ENCODE results near the gene DLG1. TPM values are rescaled to one million over a fixed set of nuclear protein-coding genes. Genes with fewer than 3 reads are reported as not detected.
"Not testable (repeated sequence)": the region's sequence is repeated elsewhere in the genome, so short reads cannot be mapped to it uniquely, and the experiment has no call there.

DLG1 gene
- polyA plus RNA-seq, 1 donor from 2014 or later: 43.9 TPM

DNA sequence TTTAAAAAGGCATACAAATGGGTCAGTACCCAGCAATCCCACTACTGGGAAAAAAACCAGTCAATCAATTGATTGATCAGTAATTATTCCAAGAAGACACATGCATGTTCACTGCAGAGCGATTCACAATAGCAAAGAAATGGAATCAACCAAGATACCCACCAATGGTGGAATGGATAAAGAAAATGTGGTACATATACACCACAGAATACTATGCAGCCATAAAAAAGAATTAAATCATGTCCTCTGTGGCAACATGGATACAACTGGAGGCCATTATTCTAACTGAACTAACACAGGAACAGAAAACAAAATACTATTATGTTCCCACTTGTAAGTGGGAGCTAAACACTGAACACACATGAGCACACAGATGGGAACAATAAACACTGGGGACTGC lies 103.1 kb downstream of the DLG1 start:
- TF ChIP-seq EZH2 (IDR thresholded peaks at IDR 0.05; ENCODE audit: borderline replicate concordance, insufficient read depth, low read length, poor library complexity, severe bottlenecking): no peak
- TF ChIP-seq REST (IDR thresholded peaks at IDR 0.05; ENCODE audit: borderline replicate concordance): no peak
- no peak for TF ChIP-seq POLR2AphosphoS5 (IDR thresholded peaks at IDR 0.05)
- TF ChIP-seq, protein P1, sequence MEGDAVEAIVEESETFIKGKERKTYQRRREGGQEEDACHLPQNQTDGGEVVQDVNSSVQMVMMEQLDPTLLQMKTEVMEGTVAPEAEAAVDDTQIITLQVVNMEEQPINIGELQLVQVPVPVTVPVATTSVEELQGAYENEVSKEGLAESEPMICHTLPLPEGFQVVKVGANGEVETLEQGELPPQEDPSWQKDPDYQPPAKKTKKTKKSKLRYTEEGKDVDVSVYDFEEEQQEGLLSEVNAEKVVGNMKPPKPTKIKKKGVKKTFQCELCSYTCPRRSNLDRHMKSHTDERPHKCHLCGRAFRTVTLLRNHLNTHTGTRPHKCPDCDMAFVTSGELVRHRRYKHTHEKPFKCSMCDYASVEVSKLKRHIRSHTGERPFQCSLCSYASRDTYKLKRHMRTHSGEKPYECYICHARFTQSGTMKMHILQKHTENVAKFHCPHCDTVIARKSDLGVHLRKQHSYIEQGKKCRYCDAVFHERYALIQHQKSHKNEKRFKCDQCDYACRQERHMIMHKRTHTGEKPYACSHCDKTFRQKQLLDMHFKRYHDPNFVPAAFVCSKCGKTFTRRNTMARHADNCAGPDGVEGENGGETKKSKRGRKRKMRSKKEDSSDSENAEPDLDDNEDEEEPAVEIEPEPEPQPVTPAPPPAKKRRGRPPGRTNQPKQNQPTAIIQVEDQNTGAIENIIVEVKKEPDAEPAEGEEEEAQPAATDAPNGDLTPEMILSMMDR (IDR thresholded peaks at IDR 0.05; ENCODE audit: poor library complexity, severe bottlenecking): no peak
- no peak for TF ChIP-seq SMC3 (conservative IDR thresholded peaks at IDR 0.05; ENCODE audit: poor library complexity)
- peaks cover 56% of the 10 kb centered on the region for H3K79me2 ChIP-seq (replicated peaks; ENCODE audit: insufficient read depth, low read length)

DNA sequence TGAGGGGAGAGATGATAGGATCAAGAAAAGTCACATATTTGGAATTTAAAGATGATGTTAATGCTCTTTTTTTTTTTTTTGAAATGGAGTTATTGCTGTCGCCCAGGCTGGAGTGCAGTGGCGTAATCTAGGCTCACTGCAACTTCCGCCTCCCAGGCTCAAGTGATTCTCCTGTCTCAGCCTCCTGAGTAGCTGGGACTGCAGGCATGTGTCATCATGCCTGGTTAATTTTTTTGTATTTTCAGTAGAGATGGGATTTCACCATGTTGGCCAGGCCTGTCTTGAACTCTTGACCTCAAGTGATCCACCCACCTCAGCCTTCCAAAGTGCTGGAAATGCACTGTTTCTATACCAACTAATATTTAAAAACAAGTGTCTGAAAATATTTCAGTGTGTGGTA lies 104.7 kb downstream of the DLG1 start:
- H3K79me2 ChIP-seq (replicated peaks; ENCODE audit: insufficient read depth, low read length): peaks cover 42% of the 10 kb centered on the region
- not testable (repeated sequence) for H3K36me3 ChIP-seq (ENCODE audit: insufficient read depth, low read length); H3K9me3 ChIP-seq (ENCODE audit: low read length); H3F3A ChIP-seq (ENCODE audit: insufficient read depth, low read length, poor library complexity, severe bottlenecking); H3K4me3 ChIP-seq (ENCODE audit: low read length); H4K20me1 ChIP-seq (ENCODE audit: insufficient read depth); H2AFZ ChIP-seq (ENCODE audit: low read depth, low read length); H3K27me3 ChIP-seq (ENCODE audit: insufficient read depth, low read depth, low read length); H3K27ac ChIP-seq (ENCODE audit: low read length); H3K4me2 ChIP-seq (ENCODE audit: low read length); H3K9me2 ChIP-seq (ENCODE audit: insufficient read depth, low read length); H3K9ac ChIP-seq (ENCODE audit: low read length)

More for the DNA sequence above, 103.1 kb downstream of the DLG1 start:
- Histone ChIP-seq H3K9me3 (ENCODE audit: low read length) (no peaks in the 10 kb centered on the region), H3K9me2 (ENCODE audit: insufficient read depth, low read length) (no peaks in the 10 kb centered on the region), H2AFZ (ENCODE audit: low read depth, low read length) (no peak overlapping the region), H3K4me2 (ENCODE audit: low read length) (no peak overlapping the region), H4K20me1 (ENCODE audit: insufficient read depth) (no peaks in the 10 kb centered on the region), H3K36me3 (ENCODE audit: insufficient read depth, low read length) (no peaks in the 10 kb centered on the region), H3K27ac (ENCODE audit: low read length) (no peak overlapping the region), H3K9ac (ENCODE audit: low read length) (no peak overlapping the region), H3K27me3 (ENCODE audit: insufficient read depth, low read depth, low read length) (no peaks in the 10 kb centered on the region), H3K4me3 (ENCODE audit: low read length) (no peak overlapping the region), H3F3A (ENCODE audit: insufficient read depth, low read length, poor library complexity, severe bottlenecking) (no peaks in the 10 kb centered on the region)

DNA sequence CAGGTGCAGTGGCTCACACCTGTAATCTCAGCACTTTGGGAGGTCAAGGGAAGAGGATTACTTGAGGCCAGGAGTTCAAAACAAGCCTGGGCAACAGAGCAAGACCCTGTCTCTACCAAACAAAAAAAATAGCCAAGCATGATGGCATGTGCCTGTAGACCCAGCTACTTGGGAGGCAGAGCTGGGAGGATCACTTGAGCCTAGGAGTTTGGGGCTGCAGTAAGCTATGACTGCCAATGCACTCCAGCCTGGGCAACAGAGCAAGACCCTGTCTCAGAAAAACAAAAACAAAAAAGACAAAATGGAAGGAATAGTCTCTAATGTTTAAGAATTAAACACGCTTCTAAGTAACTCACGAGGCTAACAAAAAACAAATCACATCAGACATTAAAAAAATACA lies 106.5 kb downstream of the DLG1 start:
- Histone ChIP-seq H3K36me3 (ENCODE audit: insufficient read depth, low read length) (no peaks in the 10 kb centered on the region), H3F3A (ENCODE audit: insufficient read depth, low read length, poor library complexity, severe bottlenecking) (no peaks in the 10 kb centered on the region), H2AFZ (ENCODE audit: low read depth, low read length) (no peak overlapping the region), H3K9me2 (ENCODE audit: insufficient read depth, low read length) (no peaks in the 10 kb centered on the region), H3K9me3 (ENCODE audit: low read length) (no peaks in the 10 kb centered on the region), H3K4me3 (ENCODE audit: low read length) (no peak overlapping the region), H3K79me2 (replicated peaks; ENCODE audit: insufficient read depth, low read length) (peaks cover 35% of the 10 kb centered on the region), H3K9ac (ENCODE audit: low read length) (no peak overlapping the region), H3K4me2 (ENCODE audit: low read length) (no peak overlapping the region), H3K27ac (ENCODE audit: low read length) (no peak overlapping the region), H3K27me3 (ENCODE audit: insufficient read depth, low read depth, low read length) (no peaks in the 10 kb centered on the region), H4K20me1 (ENCODE audit: insufficient read depth) (no peaks in the 10 kb centered on the region)
- TF ChIP-seq SMC3 (conservative IDR thresholded peaks at IDR 0.05; ENCODE audit: poor library complexity): no peak
- TF ChIP-seq EZH2 (IDR thresholded peaks at IDR 0.05; ENCODE audit: borderline replicate concordance, insufficient read depth, low read length, poor library complexity, severe bottlenecking): no peak
- no peak for TF ChIP-seq REST (IDR thresholded peaks at IDR 0.05; ENCODE audit: borderline replicate concordance)
- no peak for TF ChIP-seq EP300 (conservative IDR thresholded peaks at IDR 0.05; ENCODE audit: poor library complexity, severe bottlenecking)
- no peak for TF ChIP-seq RAD21 (conservative IDR thresholded peaks at IDR 0.05)
- TF ChIP-seq POLR2AphosphoS5 (IDR thresholded peaks at IDR 0.05): no peak
- no peak for TF ChIP-seq TAF1 (IDR thresholded peaks at IDR 0.05; ENCODE audit: low read depth)
- TF ChIP-seq, protein P1 (IDR thresholded peaks at IDR 0.05; ENCODE audit: poor library complexity, severe bottlenecking): no peak
- TF ChIP-seq MXI1 (conservative IDR thresholded peaks at IDR 0.05; ENCODE audit: poor library complexity, severe bottlenecking): no peak

Data from neural cell (in vitro differentiated cells).